ENCODE measurements around the gene ST6GALNAC2.
A peak's percentile ranks its signal among the peaks of the same experiment; 100 is the strongest.

Gene ST6GALNAC2

DNA sequence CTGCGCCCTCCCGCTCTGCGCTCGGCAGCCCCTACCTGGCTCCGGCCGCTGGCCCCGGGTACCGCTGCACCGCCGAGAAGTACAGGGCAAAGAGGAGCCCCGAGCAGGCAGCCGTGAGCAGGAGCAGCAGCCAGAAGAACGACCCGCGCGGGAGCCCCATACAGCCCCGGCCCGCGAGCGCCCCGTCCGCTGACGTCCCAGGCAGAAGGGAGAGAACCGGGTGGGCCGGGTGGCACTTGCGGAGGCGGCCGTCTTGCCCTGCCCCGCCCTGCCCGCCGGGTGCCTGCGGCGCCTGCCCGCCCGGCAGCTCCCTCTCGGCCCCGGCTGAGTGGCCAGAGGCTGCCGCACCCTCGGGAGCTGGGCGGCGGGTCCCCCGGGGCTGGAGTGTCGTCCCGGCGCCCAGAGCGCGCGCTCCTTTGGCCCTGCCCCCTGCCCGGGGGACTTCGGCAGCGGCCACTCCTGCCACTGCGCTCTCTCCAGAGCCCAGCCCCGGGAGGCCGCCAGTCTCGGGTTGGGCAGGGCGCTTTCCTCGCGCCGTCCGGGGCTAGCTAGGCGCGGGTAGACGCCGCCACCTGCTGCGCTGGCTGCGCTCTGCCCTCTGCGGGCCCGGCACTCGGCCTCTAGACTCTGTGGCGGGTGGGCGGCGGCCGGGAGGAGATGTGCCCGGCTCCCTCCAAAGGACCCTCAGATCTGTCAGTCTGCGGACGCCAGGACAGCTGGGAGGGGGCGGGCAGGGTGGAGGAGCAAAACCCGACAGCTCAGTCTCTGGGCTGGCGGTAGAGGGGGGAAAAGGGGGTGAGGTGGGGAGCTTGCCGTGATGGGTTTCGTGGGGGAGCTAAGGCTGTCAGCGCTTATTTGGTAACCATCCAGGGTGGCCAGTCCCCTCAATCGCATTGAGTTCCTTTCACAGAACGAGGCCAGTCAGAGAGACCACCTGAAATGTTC, at the start of gene ST6GALNAC2 (continued):
- no peak for TF ChIP-seq ZNF157 (tag by site-specific recombination; IDR thresholded peaks at IDR 0.05)
- no peak for TF ChIP-seq ZNF530 (tag by site-specific recombination; IDR thresholded peaks at IDR 0.05; ENCODE audit: low read depth)
- TF ChIP-seq, protein P1, sequence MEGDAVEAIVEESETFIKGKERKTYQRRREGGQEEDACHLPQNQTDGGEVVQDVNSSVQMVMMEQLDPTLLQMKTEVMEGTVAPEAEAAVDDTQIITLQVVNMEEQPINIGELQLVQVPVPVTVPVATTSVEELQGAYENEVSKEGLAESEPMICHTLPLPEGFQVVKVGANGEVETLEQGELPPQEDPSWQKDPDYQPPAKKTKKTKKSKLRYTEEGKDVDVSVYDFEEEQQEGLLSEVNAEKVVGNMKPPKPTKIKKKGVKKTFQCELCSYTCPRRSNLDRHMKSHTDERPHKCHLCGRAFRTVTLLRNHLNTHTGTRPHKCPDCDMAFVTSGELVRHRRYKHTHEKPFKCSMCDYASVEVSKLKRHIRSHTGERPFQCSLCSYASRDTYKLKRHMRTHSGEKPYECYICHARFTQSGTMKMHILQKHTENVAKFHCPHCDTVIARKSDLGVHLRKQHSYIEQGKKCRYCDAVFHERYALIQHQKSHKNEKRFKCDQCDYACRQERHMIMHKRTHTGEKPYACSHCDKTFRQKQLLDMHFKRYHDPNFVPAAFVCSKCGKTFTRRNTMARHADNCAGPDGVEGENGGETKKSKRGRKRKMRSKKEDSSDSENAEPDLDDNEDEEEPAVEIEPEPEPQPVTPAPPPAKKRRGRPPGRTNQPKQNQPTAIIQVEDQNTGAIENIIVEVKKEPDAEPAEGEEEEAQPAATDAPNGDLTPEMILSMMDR (tag by site-specific recombination; IDR thresholded peaks at IDR 0.05) = peak; percentile 70
- TF ChIP-seq ZNF76 (tag by site-specific recombination; IDR thresholded peaks at IDR 0.05; ENCODE audit: borderline replicate concordance, low read depth) = no peak
- 0 out of 2 replicates have a peak, but pooled peaks have one; percentile 24 for TF ChIP-seq ZEB2 (tag by site-specific recombination; IDR thresholded peaks at IDR 0.05)
- no peak for TF ChIP-seq ZNF354C (tag by site-specific recombination; IDR thresholded peaks at IDR 0.05; ENCODE audit: borderline replicate concordance, low read depth)
- TF ChIP-seq ZNF48 (tag by site-specific recombination; IDR thresholded peaks at IDR 0.05) = no peak
- TF ChIP-seq, protein P2, sequence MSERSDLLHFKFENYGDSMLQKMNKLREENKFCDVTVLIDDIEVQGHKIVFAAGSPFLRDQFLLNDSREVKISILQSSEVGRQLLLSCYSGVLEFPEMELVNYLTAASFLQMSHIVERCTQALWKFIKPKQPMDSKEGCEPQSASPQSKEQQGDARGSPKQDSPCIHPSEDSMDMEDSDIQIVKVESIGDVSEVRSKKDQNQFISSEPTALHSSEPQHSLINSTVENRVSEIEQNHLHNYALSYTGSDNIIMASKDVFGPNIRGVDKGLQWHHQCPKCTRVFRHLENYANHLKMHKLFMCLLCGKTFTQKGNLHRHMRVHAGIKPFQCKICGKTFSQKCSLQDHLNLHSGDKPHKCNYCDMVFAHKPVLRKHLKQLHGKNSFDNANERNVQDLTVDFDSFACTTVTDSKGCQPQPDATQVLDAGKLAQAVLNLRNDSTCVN (tag by site-specific recombination; optimal IDR thresholded peaks at IDR 0.05) = peak; percentile 84
- TF ChIP-seq ZNF175 (tag by site-specific recombination; IDR thresholded peaks at IDR 0.05) = no peak
- TF ChIP-seq ZNF558 (tag by site-specific recombination; IDR thresholded peaks at IDR 0.05) = no peak
- TF ChIP-seq, protein P3, sequence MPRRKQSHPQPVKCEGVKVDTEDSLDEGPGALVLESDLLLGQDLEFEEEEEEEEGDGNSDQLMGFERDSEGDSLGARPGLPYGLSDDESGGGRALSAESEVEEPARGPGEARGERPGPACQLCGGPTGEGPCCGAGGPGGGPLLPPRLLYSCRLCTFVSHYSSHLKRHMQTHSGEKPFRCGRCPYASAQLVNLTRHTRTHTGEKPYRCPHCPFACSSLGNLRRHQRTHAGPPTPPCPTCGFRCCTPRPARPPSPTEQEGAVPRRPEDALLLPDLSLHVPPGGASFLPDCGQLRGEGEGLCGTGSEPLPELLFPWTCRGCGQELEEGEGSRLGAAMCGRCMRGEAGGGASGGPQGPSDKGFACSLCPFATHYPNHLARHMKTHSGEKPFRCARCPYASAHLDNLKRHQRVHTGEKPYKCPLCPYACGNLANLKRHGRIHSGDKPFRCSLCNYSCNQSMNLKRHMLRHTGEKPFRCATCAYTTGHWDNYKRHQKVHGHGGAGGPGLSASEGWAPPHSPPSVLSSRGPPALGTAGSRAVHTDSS (tag by site-specific recombination; IDR thresholded peaks at IDR 0.05) = no peak
- TF ChIP-seq, protein P4, sequence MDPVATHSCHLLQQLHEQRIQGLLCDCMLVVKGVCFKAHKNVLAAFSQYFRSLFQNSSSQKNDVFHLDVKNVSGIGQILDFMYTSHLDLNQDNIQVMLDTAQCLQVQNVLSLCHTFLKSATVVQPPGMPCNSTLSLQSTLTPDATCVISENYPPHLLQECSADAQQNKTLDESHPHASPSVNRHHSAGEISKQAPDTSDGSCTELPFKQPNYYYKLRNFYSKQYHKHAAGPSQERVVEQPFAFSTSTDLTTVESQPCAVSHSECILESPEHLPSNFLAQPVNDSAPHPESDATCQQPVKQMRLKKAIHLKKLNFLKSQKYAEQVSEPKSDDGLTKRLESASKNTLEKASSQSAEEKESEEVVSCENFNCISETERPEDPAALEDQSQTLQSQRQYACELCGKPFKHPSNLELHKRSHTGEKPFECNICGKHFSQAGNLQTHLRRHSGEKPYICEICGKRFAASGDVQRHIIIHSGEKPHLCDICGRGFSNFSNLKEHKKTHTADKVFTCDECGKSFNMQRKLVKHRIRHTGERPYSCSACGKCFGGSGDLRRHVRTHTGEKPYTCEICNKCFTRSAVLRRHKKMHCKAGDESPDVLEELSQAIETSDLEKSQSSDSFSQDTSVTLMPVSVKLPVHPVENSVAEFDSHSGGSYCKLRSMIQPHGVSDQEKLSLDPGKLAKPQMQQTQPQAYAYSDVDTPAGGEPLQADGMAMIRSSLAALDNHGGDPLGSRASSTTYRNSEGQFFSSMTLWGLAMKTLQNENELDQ (tag by site-specific recombination; IDR thresholded peaks at IDR 0.05; ENCODE audit: low read depth) = no peak
- no peak for TF ChIP-seq ZNF747 (tag by site-specific recombination; IDR thresholded peaks at IDR 0.05)
- TF ChIP-seq OVOL3 (tag by site-specific recombination; IDR thresholded peaks at IDR 0.05) = no peak
- TF ChIP-seq GLIS1 (tag by site-specific recombination; IDR thresholded peaks at IDR 0.05) = peak; percentile 97
- TF ChIP-seq, protein P5, sequence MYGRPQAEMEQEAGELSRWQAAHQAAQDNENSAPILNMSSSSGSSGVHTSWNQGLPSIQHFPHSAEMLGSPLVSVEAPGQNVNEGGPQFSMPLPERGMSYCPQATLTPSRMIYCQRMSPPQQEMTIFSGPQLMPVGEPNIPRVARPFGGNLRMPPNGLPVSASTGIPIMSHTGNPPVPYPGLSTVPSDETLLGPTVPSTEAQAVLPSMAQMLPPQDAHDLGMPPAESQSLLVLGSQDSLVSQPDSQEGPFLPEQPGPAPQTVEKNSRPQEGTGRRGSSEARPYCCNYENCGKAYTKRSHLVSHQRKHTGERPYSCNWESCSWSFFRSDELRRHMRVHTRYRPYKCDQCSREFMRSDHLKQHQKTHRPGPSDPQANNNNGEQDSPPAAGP (tag by site-specific recombination; IDR thresholded peaks at IDR 0.05) = peak; percentile 82; the same call in 1 of the 2 replicates
- TF ChIP-seq, protein P6, sequence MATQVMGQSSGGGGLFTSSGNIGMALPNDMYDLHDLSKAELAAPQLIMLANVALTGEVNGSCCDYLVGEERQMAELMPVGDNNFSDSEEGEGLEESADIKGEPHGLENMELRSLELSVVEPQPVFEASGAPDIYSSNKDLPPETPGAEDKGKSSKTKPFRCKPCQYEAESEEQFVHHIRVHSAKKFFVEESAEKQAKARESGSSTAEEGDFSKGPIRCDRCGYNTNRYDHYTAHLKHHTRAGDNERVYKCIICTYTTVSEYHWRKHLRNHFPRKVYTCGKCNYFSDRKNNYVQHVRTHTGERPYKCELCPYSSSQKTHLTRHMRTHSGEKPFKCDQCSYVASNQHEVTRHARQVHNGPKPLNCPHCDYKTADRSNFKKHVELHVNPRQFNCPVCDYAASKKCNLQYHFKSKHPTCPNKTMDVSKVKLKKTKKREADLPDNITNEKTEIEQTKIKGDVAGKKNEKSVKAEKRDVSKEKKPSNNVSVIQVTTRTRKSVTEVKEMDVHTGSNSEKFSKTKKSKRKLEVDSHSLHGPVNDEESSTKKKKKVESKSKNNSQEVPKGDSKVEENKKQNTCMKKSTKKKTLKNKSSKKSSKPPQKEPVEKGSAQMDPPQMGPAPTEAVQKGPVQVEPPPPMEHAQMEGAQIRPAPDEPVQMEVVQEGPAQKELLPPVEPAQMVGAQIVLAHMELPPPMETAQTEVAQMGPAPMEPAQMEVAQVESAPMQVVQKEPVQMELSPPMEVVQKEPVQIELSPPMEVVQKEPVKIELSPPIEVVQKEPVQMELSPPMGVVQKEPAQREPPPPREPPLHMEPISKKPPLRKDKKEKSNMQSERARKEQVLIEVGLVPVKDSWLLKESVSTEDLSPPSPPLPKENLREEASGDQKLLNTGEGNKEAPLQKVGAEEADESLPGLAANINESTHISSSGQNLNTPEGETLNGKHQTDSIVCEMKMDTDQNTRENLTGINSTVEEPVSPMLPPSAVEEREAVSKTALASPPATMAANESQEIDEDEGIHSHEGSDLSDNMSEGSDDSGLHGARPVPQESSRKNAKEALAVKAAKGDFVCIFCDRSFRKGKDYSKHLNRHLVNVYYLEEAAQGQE (tag by site-specific recombination; IDR thresholded peaks at IDR 0.05) = no peak
- TF ChIP-seq, protein P7, sequence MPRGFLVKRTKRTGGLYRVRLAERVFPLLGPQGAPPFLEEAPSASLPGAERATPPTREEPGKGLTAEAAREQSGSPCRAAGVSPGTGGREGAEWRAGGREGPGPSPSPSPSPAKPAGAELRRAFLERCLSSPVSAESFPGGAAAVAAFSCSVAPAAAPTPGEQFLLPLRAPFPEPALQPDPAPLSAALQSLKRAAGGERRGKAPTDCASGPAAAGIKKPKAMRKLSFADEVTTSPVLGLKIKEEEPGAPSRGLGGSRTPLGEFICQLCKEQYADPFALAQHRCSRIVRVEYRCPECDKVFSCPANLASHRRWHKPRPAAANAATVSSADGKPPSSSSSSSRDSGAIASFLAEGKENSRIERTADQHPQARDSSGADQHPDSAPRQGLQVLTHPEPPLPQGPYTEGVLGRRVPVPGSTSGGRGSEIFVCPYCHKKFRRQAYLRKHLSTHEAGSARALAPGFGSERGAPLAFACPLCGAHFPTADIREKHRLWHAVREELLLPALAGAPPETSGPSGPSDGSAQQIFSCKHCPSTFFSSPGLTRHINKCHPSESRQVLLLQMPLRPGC (tag by site-specific recombination; IDR thresholded peaks at IDR 0.05) = no peak
- TF ChIP-seq, protein P8, sequence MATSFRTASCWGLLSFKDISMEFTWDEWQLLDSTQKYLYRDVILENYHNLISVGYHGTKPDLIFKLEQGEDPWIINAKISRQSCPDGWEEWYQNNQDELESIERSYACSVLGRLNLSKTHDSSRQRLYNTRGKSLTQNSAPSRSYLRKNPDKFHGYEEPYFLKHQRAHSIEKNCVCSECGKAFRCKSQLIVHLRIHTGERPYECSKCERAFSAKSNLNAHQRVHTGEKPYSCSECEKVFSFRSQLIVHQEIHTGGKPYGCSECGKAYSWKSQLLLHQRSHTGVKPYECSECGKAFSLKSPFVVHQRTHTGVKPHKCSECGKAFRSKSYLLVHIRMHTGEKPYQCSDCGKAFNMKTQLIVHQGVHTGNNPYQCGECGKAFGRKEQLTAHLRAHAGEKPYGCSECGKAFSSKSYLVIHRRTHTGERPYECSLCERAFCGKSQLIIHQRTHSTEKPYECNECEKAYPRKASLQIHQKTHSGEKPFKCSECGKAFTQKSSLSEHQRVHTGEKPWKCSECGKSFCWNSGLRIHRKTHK (tag by site-specific recombination; IDR thresholded peaks at IDR 0.05) = no peak
- TF ChIP-seq ZNF292 (tag by site-specific recombination; IDR thresholded peaks at IDR 0.05; ENCODE audit: borderline replicate concordance, low read depth) = no peak
- 0 out of 2 replicates have a peak, but pooled peaks have one; percentile 24 for TF ChIP-seq SP7 (tag by site-specific recombination; IDR thresholded peaks at IDR 0.05)
- peak; percentile 55; the same call in 1 of the 2 replicates for TF ChIP-seq ZNF660 (tag by site-specific recombination; IDR thresholded peaks at IDR 0.05)
- TF ChIP-seq ZNF830 (tag by site-specific recombination; IDR thresholded peaks at IDR 0.05; ENCODE audit: low read depth) = no peak
